DND-41 (cell line): ENCODE measurements around the gene CENPH.
"Not testable (repeated sequence)": the region's sequence is repeated elsewhere in the genome, so short reads cannot be mapped to it uniquely, and the experiment has no call there.

Experiments used
- ATAC-seq: fragments of 200-7000 bp; cut with Tn5 transposase; 3 replicates; pipeline ENCODE4 v1.9.1; 2021; ENCODE audit warnings: low read depth; ENCODE audit not compliant: insufficient read depth
- DNase-seq: peaks from one replicate; pipeline ENCODE4 v3.0.0-alpha.2; 2020
- H2AFZ ChIP-seq: 2 replicates; pipeline ENCODE4 v1.6.0; 2012; ENCODE audit warnings: low read depth, low read length
- H3K27ac ChIP-seq: 2 replicates; pipeline ENCODE4 v1.5.1; 2012; ENCODE audit warnings: low read length, inconsistent platforms
- H3K27me3 ChIP-seq: fragments of 200-600 bp; sonication (generic); 2 replicates; pipeline ENCODE4 v1.6.0; 2012; ENCODE audit warnings: low read length, mild to moderate bottlenecking, inconsistent platforms; ENCODE audit not compliant: insufficient read depth, poor library complexity
- H3K36me3 ChIP-seq: 2 replicates; pipeline ENCODE4 v1.5.1; 2012; ENCODE audit warnings: low read length, inconsistent platforms; ENCODE audit not compliant: insufficient read depth
- H3K4me1 ChIP-seq: 2 replicates; pipeline ENCODE4 v1.5.1; 2012; ENCODE audit warnings: mild to moderate bottlenecking, low read length; ENCODE audit not compliant: insufficient read depth
- H3K4me2 ChIP-seq: 2 replicates; pipeline ENCODE4 v1.6.0; 2012; ENCODE audit warnings: mild to moderate bottlenecking, moderate library complexity, low read length, inconsistent platforms; ENCODE audit not compliant: insufficient read depth
- H3K4me3 ChIP-seq, 2 experiments: fragments of 200-600 bp in 1 of 2; shearing (Covaris generic) in 1 of 2; 2 replicates each; pipeline ENCODE4 v1.5.1; 2012 to 2016; ENCODE audit warnings: inconsistent platforms in 2 of 2, low read length in 2 of 2, mild to moderate bottlenecking in 2 of 2, low read depth in 1 of 2, moderate library complexity in 1 of 2
- H3K79me2 ChIP-seq: 2 replicates; pipeline ENCODE4 v1.6.0; 2012; ENCODE audit warnings: low read length, inconsistent platforms; ENCODE audit not compliant: insufficient read depth
- H3K9ac ChIP-seq: 2 replicates; pipeline ENCODE4 v1.6.0; 2012; ENCODE audit warnings: low read depth, mild to moderate bottlenecking, inconsistent platforms, low read length, moderate library complexity
- H3K9me3 ChIP-seq: 2 replicates; pipeline ENCODE4 v1.5.1; 2012; ENCODE audit warnings: low read length, moderate library complexity, mild to moderate bottlenecking, inconsistent platforms; ENCODE audit not compliant: insufficient read depth, severe bottlenecking
- H4K20me1 ChIP-seq: 2 replicates; pipeline ENCODE4 v1.6.0; 2012; ENCODE audit warnings: low read length; ENCODE audit not compliant: insufficient read depth
- CTCF ChIP-seq: IDR thresholded peaks from 2 replicates; pipeline ENCODE4 v1.5.1; 2012; ENCODE audit warnings: borderline replicate concordance, low read length, moderate library complexity, mild to moderate bottlenecking; ENCODE audit not compliant: poor library complexity, severe bottlenecking; ENCODE audit errors: extremely low read depth
- EZH2 ChIP-seq: IDR thresholded peaks from 3 replicates; pipeline ENCODE4 v1.6.1; 2012; ENCODE audit warnings: borderline replicate concordance, low read depth, mild to moderate bottlenecking, moderate library complexity, low read length, inconsistent platforms; ENCODE audit not compliant: severe bottlenecking

The CENPH gene

GRCh38 chr5:69189162-69190086 lies at the start of gene CENPH:
CENPH (plus strand) TSS chr5:69189583; CDS start chr5:69189635, 52 bp downstream.
- Histone ChIP-seq H3K4me2 (peak within 1 kb of the TSS; percentile 91), H3K36me3 (peaks cover 29% of the 10 kb centered on the region), H3K27ac (peak within 1 kb of the TSS; percentile 89), H3K4me3 (peak within 1 kb of the TSS; percentile 48 to 88), H4K20me1 (no peaks in the 10 kb centered on the region), H2AFZ (peak within 1 kb of the TSS; percentile 89), H3K4me1 (peaks cover 28% of the 10 kb centered on the region), H3K79me2 (peaks cover 26% of the 10 kb centered on the region), H3K9ac (peak within 1 kb of the TSS; percentile 77), H3K27me3 (no peaks in the 10 kb centered on the region), H3K9me3 (no peaks in the 10 kb centered on the region)
- peak; percentile 89 for ATAC-seq
- DNase-seq = peak; percentile 94
- TF ChIP-seq EZH2 (no peak), CTCF (no peak)

- not testable (repeated sequence) for H3K27ac ChIP-seq, H3K36me3 ChIP-seq, H3K27me3 ChIP-seq, H3K4me3 ChIP-seq, H3K9me3 ChIP-seq, H3K79me2 ChIP-seq, H4K20me1 ChIP-seq, H3K4me1 ChIP-seq, DNase-seq, H3K4me2 ChIP-seq, H3K9ac ChIP-seq, ATAC-seq, H2AFZ ChIP-seq
Measured at GRCh38 chr5:69140239-69140638, 49.1 kb upstream of the CENPH start.

- H3K36me3 ChIP-seq = no peaks in the 10 kb centered on the region
- no peak overlapping the region for H3K9ac ChIP-seq
- no peak for ATAC-seq
Measured at GRCh38 chr5:69140827-69141226, 48.6 kb upstream of the CENPH start.

GRCh38 chr5:69148576-69148975 lies 40.8 kb upstream of the CENPH start:
- not testable (repeated sequence) for H3K27ac ChIP-seq, DNase-seq, H3K79me2 ChIP-seq, H3K9me3 ChIP-seq, H4K20me1 ChIP-seq, H3K4me3 ChIP-seq, H3K36me3 ChIP-seq, H3K9ac ChIP-seq, H2AFZ ChIP-seq, ATAC-seq, H3K4me1 ChIP-seq, H3K27me3 ChIP-seq, H3K4me2 ChIP-seq

More at GRCh38 chr5:69140827-69141226, 48.6 kb upstream of the CENPH start:
- Histone ChIP-seq H3K4me2 (no peak overlapping the region), H3K4me1 (no peaks in the 10 kb centered on the region), H3K9me3 (no peaks in the 10 kb centered on the region), H3K79me2 (no peaks in the 10 kb centered on the region), H3K27ac (no peak overlapping the region), H3K4me3 (no peak overlapping the region), H4K20me1 (no peaks in the 10 kb centered on the region), H2AFZ (no peak overlapping the region), H3K27me3 (no peaks in the 10 kb centered on the region)
- no peak for TF ChIP-seq CTCF
- no peak for TF ChIP-seq EZH2
- DNase-seq = no peak
